ENCODE results near the gene ERBIN. TPM values are rescaled to one million over a fixed set of nuclear protein-coding genes. Genes with fewer than 3 reads are reported as not detected.

The ERBIN gene
- total and polyA plus RNA-seq, 9 of the 15 experiments (the other 6 are each of a cell fraction or from before 2014, with no cell fraction given), result 11.9 to 72.8 (median 41.7) TPM

GRCh38 chr5:65943771-65944170 lies 17.4 kb downstream of the ERBIN start:
- H3K4me2 ChIP-seq (ENCODE audit: insufficient read depth, low read length), result no peak overlapping the region
- no peak for FAIRE-seq
- ATAC-seq, result no peak; the same call in 2 of the 3 replicates
- H3K79me2 ChIP-seq (ENCODE audit: control insufficient read depth, insufficient read depth, low read length), result peaks cover 82% of the 10 kb centered on the region
- TF ChIP-seq MLLT1 (IDR thresholded peaks at IDR 0.05) (no peak), TCF7L2 (IDR thresholded peaks at IDR 0.05; ENCODE audit: low read depth, low read length) (no peak), HDAC8 (tag; IDR thresholded peaks at IDR 0.05) (no peak), RHOXF2B (CRISPR knock-in tag; conservative IDR thresholded peaks at IDR 0.05) (no peak), AFF1 (IDR thresholded peaks at IDR 0.05; ENCODE audit: low read depth in 1 of 2, partially characterized antibody in 2 of 2) (no peak), BRCA1 (IDR thresholded peaks at IDR 0.05) (no peak), BRCA1 (CRISPR knock-in tag; IDR thresholded peaks at IDR 0.05) (no peak), PTTG1 (tag; IDR thresholded peaks at IDR 0.05; ENCODE audit: low read depth) (no peak), HNRNPLL (IDR thresholded peaks at IDR 0.05; ENCODE audit: low read depth, low read length, poor library complexity, severe bottlenecking) (no peak), PPARD (CRISPR knock-in tag; IDR thresholded peaks at IDR 0.05) (no peak)
- WGBS (ENCODE audit: insufficient coverage, low coverage, missing lambda C conversion rate), result 95% methylated on average over 5 of the region's 5 CpGs
- intact Hi-C loops (cut with micrococcal nuclease), result no loop called here
- DNase-seq (ENCODE audit: extremely low read depth in 1 of 4, low spot score in 3 of 4), result no peak
- no peak overlapping the region for H3K9ac ChIP-seq (ENCODE audit: insufficient read depth in 1 of 2, low read depth in 2 of 2, low read length in 2 of 2)
- CTCF ChIA-PET (ENCODE audit: low intra/inter-chr PET ratio), result no interaction called here
- no peak overlapping the region for H2AFZ ChIP-seq (ENCODE audit: low read depth, low read length)
- POLR2A ChIA-PET, result interaction anchor here (1.5 to 2.8 kb wide), 3 partner anchors 8 to 200 kb away, joined by 4 to 13 read pairs (median 6); no protein-coding TSS in a partner anchor
- no peak overlapping the region for H3K4me3 ChIP-seq
- in situ Hi-C loops (cut with MboI), result no loop called here
- TSS peak; percentile 14 for BruUV-seq (replicated peaks)
- no peaks in the 10 kb centered on the region for H3K27me3 ChIP-seq (ENCODE audit: control insufficient read depth in 2 of 2, insufficient read depth in 2 of 2, low read length in 2 of 2)
- peaks cover 0 to 3% of the 10 kb centered on the region in 2 experiments; a peak in 3 of 5 replicates for H3K4me1 ChIP-seq (replicated peaks in 1 of 2; ENCODE audit: control insufficient read depth in 2 of 2, insufficient read depth in 2 of 2, low read length in 2 of 2)
- peaks cover 3% of the 10 kb centered on the region for H3K9me1 ChIP-seq (ENCODE audit: control insufficient read depth, insufficient read depth, low read length)
- H3K9me3 ChIP-seq (replicated peaks; ENCODE audit: control insufficient read depth, insufficient read depth, low read depth, low read length), result no peaks in the 10 kb centered on the region
- H4K20me1 ChIP-seq (replicated peaks; ENCODE audit: control insufficient read depth, insufficient read depth, low read length), result 0 out of 2 replicates have a peak, but pooled peaks cover 4% of the 10 kb centered on the region
- no peak overlapping the region for H3K27ac ChIP-seq (ENCODE audit: extremely low read depth, low read depth, low read length)
- H3K36me3 ChIP-seq (ENCODE audit: control insufficient read depth, insufficient read depth, low read length), result peaks cover 29% of the 10 kb centered on the region

Data from K562 (cell line).